Stimulated activated CD8-positive, alpha-beta memory T cell treated with anti-CD3 and anti-CD28 coated beads, Interleukin-12 subunit alpha, Interleukin-12 subunit beta, amount 100 ng/mL, for 4 hours (primary cell): ENCODE data around the gene PPP2R2B.

Experiments
- DNase-seq: peaks from one replicate; pipeline ENCODE4 v3.0.0-alpha.2; 2020; ENCODE audit warnings: low read depth

The PPP2R2B gene

GRCh38 chr5:146821732-146822131, 56.8 kb downstream of the PPP2R2B start:
- DNase-seq, result no peak

- no peak for DNase-seq
These were observed 57.6 kb downstream of the PPP2R2B start for GRCh38 chr5:146820987-146821386.

- DNase-seq, result no peak
These were observed 59.7 kb downstream of the PPP2R2B start for GRCh38 chr5:146818822-146819221.

GRCh38 chr5:146817973-146818372, 60.6 kb downstream of the PPP2R2B start:
- DNase-seq, result no peak

GRCh38 chr5:146816775-146817387, 61.7 kb downstream of the PPP2R2B start:
- no peak for DNase-seq

GRCh38 chr5:146815411-146815810, 63.1 kb downstream of the PPP2R2B start:
- no peak for DNase-seq

- no peak for DNase-seq
These were observed 65.0 kb downstream of the PPP2R2B start for GRCh38 chr5:146813346-146814157.

GRCh38 chr5:146805081-146805480, 73.5 kb downstream of the PPP2R2B start:
- DNase-seq, result no peak

- DNase-seq, result no peak
These were observed 75.5 kb downstream of the PPP2R2B start for GRCh38 chr5:146802945-146803522.

GRCh38 chr5:146799671-146800070, 78.9 kb downstream of the PPP2R2B start:
- DNase-seq, result no peak

- DNase-seq, result no peak
These were observed 79.3 kb downstream of the PPP2R2B start for GRCh38 chr5:146799231-146799630.

GRCh38 chr5:146797658-146798057, 80.9 kb downstream of the PPP2R2B start:
- no peak for DNase-seq

- no peak for DNase-seq
These were observed 81.6 kb downstream of the PPP2R2B start for GRCh38 chr5:146796911-146797310.

- DNase-seq, result no peak
These were observed 82.4 kb downstream of the PPP2R2B start for GRCh38 chr5:146796144-146796543.

GRCh38 chr5:146794326-146795029, 84.1 kb downstream of the PPP2R2B start:
- no peak for DNase-seq

GRCh38 chr5:146793709-146794108, 84.8 kb downstream of the PPP2R2B start:
- no peak for DNase-seq

GRCh38 chr5:146791471-146791870, 87.1 kb downstream of the PPP2R2B start:
- no peak for DNase-seq

- DNase-seq, result no peak
These were observed 88.6 kb downstream of the PPP2R2B start for GRCh38 chr5:146789712-146790653.

- no peak for DNase-seq
These were observed 89.7 kb downstream of the PPP2R2B start for GRCh38 chr5:146788898-146789297.

GRCh38 chr5:146785065-146785464, 93.5 kb downstream of the PPP2R2B start:
- no peak for DNase-seq

- DNase-seq, result no peak
These were observed 97.4 kb downstream of the PPP2R2B start for GRCh38 chr5:146781157-146781556.
